ENCODE data around the gene PCDHB4. TPM values are rescaled to one million over a fixed set of nuclear protein-coding genes. Genes with fewer than 3 reads are reported as not detected.

The PCDHB4 gene
- total RNA-seq, 3 donors from 2014 or later: 7.5 to 9.2 (median 7.7) TPM

Other genes starting within 250 kb of the PCDHB4 start
- gene PCDHA12, start 246.5 kb upstream of the PCDHB4 start, total RNA-seq: 1 to 10 TPM in 2 of 3 donors, under 1 TPM in 1; 0.48 to 6.9 (median 5.0) TPM
- gene PCDHA13, start 239.7 kb upstream of the PCDHB4 start, total RNA-seq: 1 to 10 TPM; 1.3 to 3.5 (median 1.6) TPM
- 1 to 10 TPM in 2 of 3 donors, under 1 TPM in 1; 0.80 to 2.5 (median 2.3) TPM for gene PCDHAC1, start 195.5 kb upstream of the PCDHB4 start, total RNA-seq
- 1 to 10 TPM; 2.1 to 2.8 (median 2.6) TPM for gene PCDHAC2, start 155.3 kb upstream of the PCDHB4 start, total RNA-seq
- under 1 TPM in 2 of 3 donors, not detected in 1; under 0.01 TPM for gene PCDHB1, start 70.4 kb upstream of the PCDHB4 start, total RNA-seq
- gene PCDHB2, start 27.2 kb upstream of the PCDHB4 start, total RNA-seq: 10 to 100 TPM in 1 of 3 donors, 1 to 10 TPM in 2; 3.8 to 10.8 (median 9.8) TPM
- gene PCDHB3, start 21.3 kb upstream of the PCDHB4 start, total RNA-seq: 1 to 10 TPM; 3.4 to 6.2 (median 5.4) TPM
- gene PCDHB5, start 13.4 kb downstream of the PCDHB4 start, total RNA-seq: 1 to 10 TPM; 3.4 to 9.8 (median 6.4) TPM
- gene PCDHB6, start 28.2 kb downstream of the PCDHB4 start, total RNA-seq: 1 to 10 TPM; 1.4 to 3.6 (median 2.2) TPM
- 1 to 10 TPM; 2.3 to 4.6 (median 3.4) TPM for gene PCDHB7, start 50.8 kb downstream of the PCDHB4 start, total RNA-seq
- 1 to 10 TPM in 1 of 3 donors, under 1 TPM in 2; 0.73 to 4.6 (median 0.80) TPM for gene PCDHB8, start 56.0 kb downstream of the PCDHB4 start, total RNA-seq
- gene PCDHB16, start 60.6 kb downstream of the PCDHB4 start, total RNA-seq: 10 to 100 TPM in 1 of 3 donors, 1 to 10 TPM in 2; 4.3 to 11.8 (median 6.3) TPM
- 1 to 10 TPM; 2.2 to 4.6 (median 4.1) TPM for gene PCDHB9, start 65.3 kb downstream of the PCDHB4 start, total RNA-seq
- 1 to 10 TPM; 3.8 to 4.8 (median 4.6) TPM for gene PCDHB10, start 70.5 kb downstream of the PCDHB4 start, total RNA-seq
- gene PCDHB11, start 77.8 kb downstream of the PCDHB4 start, total RNA-seq: 1 to 10 TPM; 2.3 to 4.6 (median 2.7) TPM
- 1 to 10 TPM; 3.7 to 5.2 (median 5.0) TPM for gene PCDHB12, start 86.9 kb downstream of the PCDHB4 start, total RNA-seq
- 1 to 10 TPM; 3.7 to 5.9 (median 4.8) TPM for gene PCDHB13, start 92.1 kb downstream of the PCDHB4 start, total RNA-seq
- gene PCDHB14, start 101.5 kb downstream of the PCDHB4 start, total RNA-seq: 1 to 10 TPM; 4.2 to 5.9 (median 5.9) TPM
- gene PCDHB15, start 123.6 kb downstream of the PCDHB4 start, total RNA-seq: 1 to 10 TPM; 1.6 to 4.2 (median 3.3) TPM
- 1 to 10 TPM in 1 of 3 donors, under 1 TPM in 2; 0.64 to 2.0 (median 0.98) TPM for gene SLC25A2, start 182.2 kb downstream of the PCDHB4 start, total RNA-seq
- gene TAF7, start 199.0 kb downstream of the PCDHB4 start, total RNA-seq: 10 to 100 TPM; 59.2 to 96.2 (median 68.2) TPM
- 1 to 10 TPM in 2 of 3 donors, under 1 TPM in 1; 0.80 to 1.3 (median 1.2) TPM for gene PCDHGA1, start 208.7 kb downstream of the PCDHB4 start, total RNA-seq
- 1 to 10 TPM; 4.6 to 8.6 (median 6.2) TPM for gene PCDHGA2, start 216.9 kb downstream of the PCDHB4 start, total RNA-seq
- 1 to 10 TPM; 4.3 to 5.9 (median 5.0) TPM for gene PCDHGA3, start 222.0 kb downstream of the PCDHB4 start, total RNA-seq
- 1 to 10 TPM; 2.7 to 5.9 (median 5.1) TPM for gene PCDHGB1, start 228.3 kb downstream of the PCDHB4 start, total RNA-seq
- gene PCDHGA4, start 233.2 kb downstream of the PCDHB4 start, total RNA-seq: 10 to 100 TPM in 1 of 3 donors, 1 to 10 TPM in 2; 5.3 to 12.1 (median 6.4) TPM
- 10 to 100 TPM in 1 of 3 donors, 1 to 10 TPM in 2; 6.2 to 10.5 (median 7.8) TPM for gene PCDHGB2, start 238.2 kb downstream of the PCDHB4 start, total RNA-seq
- gene PCDHGA5, start 242.3 kb downstream of the PCDHB4 start, total RNA-seq: 1 to 10 TPM; 5.4 to 9.4 (median 8.8) TPM
- gene PCDHGB3, start 248.4 kb downstream of the PCDHB4 start, total RNA-seq: 10 to 100 TPM in 1 of 3 donors, 1 to 10 TPM in 2; 5.3 to 10.2 (median 8.6) TPM